HepG2 (cell line): ENCODE data around the gene ATG2B. TPM values are rescaled to one million over a fixed set of nuclear protein-coding genes. Genes with fewer than 3 reads are reported as not detected.

Experiments used
- HNRNPH1 ChIP-seq: fragments of 200-400 bp; formaldehyde crosslinking; optimal IDR thresholded peaks from 2 replicates; pipeline ENCODE3; 2017; ENCODE audit warnings: mild to moderate bottlenecking, low read depth, low read length
- HNRNPK ChIP-seq: fragments of 200-400 bp; formaldehyde crosslinking; IDR thresholded peaks from 2 replicates; pipeline ENCODE4 v1.6.1; 2018; ENCODE audit warnings: low read length, low read depth, moderate library complexity, mild to moderate bottlenecking; ENCODE audit not compliant: poor library complexity, severe bottlenecking
- POGZ ChIP-seq: sonication (generic); formaldehyde crosslinking; IDR thresholded peaks from 2 replicates; pipeline ENCODE4 v1.4.0; 2020; ENCODE audit warnings: mild to moderate bottlenecking, missing genetic modification reagents
- POLR2A ChIP-seq, 2 experiments: IDR thresholded peaks; 2 replicates each; pipeline ENCODE4 v1.6.1; 2011; ENCODE audit warnings: low read depth in 2 of 2, low read length in 2 of 2, mild to moderate bottlenecking in 1 of 2, moderate library complexity in 1 of 2; ENCODE audit not compliant: insufficient read depth in 1 of 2
- THRA ChIP-seq: sonication (generic); formaldehyde crosslinking; IDR thresholded peaks from 2 replicates; pipeline ENCODE4 v1.4.0; 2020; ENCODE audit warnings: missing genetic modification reagents, borderline replicate concordance
- XBP1 ChIP-seq: sonication (generic); formaldehyde crosslinking; IDR thresholded peaks from 2 replicates; pipeline ENCODE4 v1.5.0; 2020; ENCODE audit warnings: missing genetic modification reagents
- ZBTB25 ChIP-seq: IDR thresholded peaks from 2 replicates; pipeline ENCODE4 v1.6.1; 2018; ENCODE audit warnings: missing genetic modification reagents
- ZFP36L1 ChIP-seq: sonication (generic); formaldehyde crosslinking; IDR thresholded peaks from 2 replicates; pipeline ENCODE4 v1.8.0; 2022; ENCODE audit warnings: mild to moderate bottlenecking, missing genetic modification reagents, moderate library complexity
- ZNF143 ChIP-seq: sonication (generic); formaldehyde crosslinking; IDR thresholded peaks from 2 replicates; pipeline ENCODE4 v1.4.0; 2020; ENCODE audit warnings: missing genetic modification reagents
- ZNF337 ChIP-seq: sonication (generic); formaldehyde crosslinking; IDR thresholded peaks from 2 replicates; pipeline ENCODE4 v1.5.1; 2020; ENCODE audit warnings: missing genetic modification reagents, low read depth, mild to moderate bottlenecking, borderline replicate concordance
- ZNF354B ChIP-seq: sonication (generic); formaldehyde crosslinking; IDR thresholded peaks from 2 replicates; pipeline ENCODE4 v1.8.0; 2022; ENCODE audit warnings: mild to moderate bottlenecking, missing genetic modification reagents
- ZNF777 ChIP-seq: sonication (generic); formaldehyde crosslinking; IDR thresholded peaks from 2 replicates; pipeline ENCODE4 v1.4.0; 2020; ENCODE audit warnings: missing genetic modification reagents
- ZNF784 ChIP-seq: sonication (generic); formaldehyde crosslinking; IDR thresholded peaks from 2 replicates; pipeline ENCODE4 v1.5.1; 2020; ENCODE audit warnings: missing genetic modification reagents, mild to moderate bottlenecking, borderline replicate concordance
- ZSCAN30 ChIP-seq: sonication (generic); formaldehyde crosslinking; IDR thresholded peaks from 2 replicates; pipeline ENCODE4 v1.5.0; 2020; ENCODE audit warnings: mild to moderate bottlenecking, missing genetic modification reagents
- polyA plus RNA-seq, 8 experiments: library from polyadenylated mRNA; depleted of rRNA in 3 of 8; stranded (reverse) in 7 of 8; unstranded in 1 of 8; fragments of >200 nt; fragmentation: Illumina TruSeq in 4 of 8; extraction: Trizol in 4 of 8; gene quantifications; 2 replicates each; pipeline versions ENCODE4 v1.2.1 to v1.2.3, GENCODE V29; 2011 to 2016; ENCODE audit warnings: low read depth in 4 of 8, missing spikeins in 1 of 8, mixed read lengths in 1 of 8; ENCODE audit not compliant: insufficient read depth in 1 of 8
- total RNA-seq, 5 experiments: library from RNA; depleted of rRNA; stranded (reverse); fragments of >200 nt; fragmentation: Illumina TruSeq; extraction: Trizol; gene quantifications; 2 replicates each; pipeline ENCODE4 v1.2.3, GENCODE V29; 2016; ENCODE audit warnings: low read depth in 1 of 5
- TF ChIP-seq, protein P1 (sequence below): sonication (generic); formaldehyde crosslinking; IDR thresholded peaks from 2 replicates; pipeline ENCODE4 v1.4.0; 2020; ENCODE audit warnings: missing genetic modification reagents
- TF ChIP-seq, protein P2 (sequence below): sonication (generic); formaldehyde crosslinking; IDR thresholded peaks from 2 replicates; pipeline ENCODE4 v1.4.0; 2020; ENCODE audit warnings: mild to moderate bottlenecking, missing genetic modification reagents
- TF ChIP-seq, protein P3 (sequence below): sonication (generic); formaldehyde crosslinking; IDR thresholded peaks from 2 replicates; pipeline ENCODE4 v1.4.0; 2020; ENCODE audit warnings: missing genetic modification reagents

ATG2B gene
- total and polyA plus RNA-seq, 2 of the 13 experiments (the other 11 are each of a cell fraction or from before 2014, with no cell fraction given): 7.4 to 7.5 TPM

DNA sequence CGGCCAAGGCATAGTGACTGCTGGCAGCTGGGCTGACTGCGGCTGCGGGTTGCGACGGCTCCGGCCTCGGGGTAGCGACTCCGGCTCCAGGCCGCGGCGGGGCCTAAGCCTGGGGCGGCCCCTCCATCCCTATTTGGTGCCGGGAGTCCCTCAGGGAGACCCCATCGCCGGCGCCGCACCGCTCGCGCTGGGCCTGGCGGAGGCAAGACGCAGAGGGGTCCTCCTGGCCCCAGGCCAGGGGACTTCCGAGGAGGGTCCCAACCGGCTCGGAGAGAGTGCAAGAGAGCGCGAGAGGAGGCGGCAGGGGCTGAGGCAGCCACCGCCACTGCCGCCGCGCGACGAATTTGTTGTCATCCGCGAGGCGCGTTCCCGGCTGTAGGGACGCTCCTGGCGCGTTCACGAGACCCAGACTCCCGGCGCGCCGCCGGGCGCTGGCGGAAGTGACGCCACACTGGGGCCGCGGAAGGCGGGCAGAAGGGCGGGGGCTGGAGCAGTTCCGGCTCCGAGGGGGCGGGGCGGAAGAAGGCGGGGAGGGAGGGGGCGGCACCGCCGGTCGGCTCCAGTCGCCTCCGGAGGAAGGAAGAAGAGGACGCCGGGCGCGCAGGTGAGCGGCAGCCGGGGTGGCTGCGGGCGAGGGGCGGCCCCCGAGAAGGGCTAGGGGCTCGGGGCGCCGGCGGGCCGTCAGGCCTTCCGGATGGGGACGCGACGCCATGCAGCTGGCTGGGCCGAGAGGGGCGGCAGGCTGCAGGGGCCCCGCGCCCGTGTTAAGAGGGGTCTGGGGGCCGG is at the start of gene ATG2B, which contains the start of gene GSKIP (continued):
- TF ChIP-seq ZNF777 (CRISPR knock-in tag) (peak; percentile 70), HNRNPK (peak; percentile 26), ZNF143 (CRISPR knock-in tag) (no peak; the same call in 1 of the 2 replicates), ZSCAN30 (CRISPR knock-in tag) (no peak), POLR2A (IDR thresholded peaks at IDR 0.05; ENCODE audit: insufficient read depth in 1 of 2, low read depth in 2 of 2, low read length in 2 of 2) (peak; percentile 53 to 83), ZFP36L1 (no peak), XBP1 (no peak), ZBTB25 (peak; percentile 31; the same call in 1 of the 2 replicates), ZNF354B (CRISPR knock-in tag) (no peak), ZNF337 (no peak), ZNF784 (peak; percentile 62; the same call in 1 of the 2 replicates), POGZ (peak; percentile 58; the same call in 1 of the 2 replicates), THRA (CRISPR knock-in tag) (0 out of 2 replicates have a peak, but pooled peaks have one; percentile 0), HNRNPH1 (no peak)
- TF ChIP-seq, protein P1, sequence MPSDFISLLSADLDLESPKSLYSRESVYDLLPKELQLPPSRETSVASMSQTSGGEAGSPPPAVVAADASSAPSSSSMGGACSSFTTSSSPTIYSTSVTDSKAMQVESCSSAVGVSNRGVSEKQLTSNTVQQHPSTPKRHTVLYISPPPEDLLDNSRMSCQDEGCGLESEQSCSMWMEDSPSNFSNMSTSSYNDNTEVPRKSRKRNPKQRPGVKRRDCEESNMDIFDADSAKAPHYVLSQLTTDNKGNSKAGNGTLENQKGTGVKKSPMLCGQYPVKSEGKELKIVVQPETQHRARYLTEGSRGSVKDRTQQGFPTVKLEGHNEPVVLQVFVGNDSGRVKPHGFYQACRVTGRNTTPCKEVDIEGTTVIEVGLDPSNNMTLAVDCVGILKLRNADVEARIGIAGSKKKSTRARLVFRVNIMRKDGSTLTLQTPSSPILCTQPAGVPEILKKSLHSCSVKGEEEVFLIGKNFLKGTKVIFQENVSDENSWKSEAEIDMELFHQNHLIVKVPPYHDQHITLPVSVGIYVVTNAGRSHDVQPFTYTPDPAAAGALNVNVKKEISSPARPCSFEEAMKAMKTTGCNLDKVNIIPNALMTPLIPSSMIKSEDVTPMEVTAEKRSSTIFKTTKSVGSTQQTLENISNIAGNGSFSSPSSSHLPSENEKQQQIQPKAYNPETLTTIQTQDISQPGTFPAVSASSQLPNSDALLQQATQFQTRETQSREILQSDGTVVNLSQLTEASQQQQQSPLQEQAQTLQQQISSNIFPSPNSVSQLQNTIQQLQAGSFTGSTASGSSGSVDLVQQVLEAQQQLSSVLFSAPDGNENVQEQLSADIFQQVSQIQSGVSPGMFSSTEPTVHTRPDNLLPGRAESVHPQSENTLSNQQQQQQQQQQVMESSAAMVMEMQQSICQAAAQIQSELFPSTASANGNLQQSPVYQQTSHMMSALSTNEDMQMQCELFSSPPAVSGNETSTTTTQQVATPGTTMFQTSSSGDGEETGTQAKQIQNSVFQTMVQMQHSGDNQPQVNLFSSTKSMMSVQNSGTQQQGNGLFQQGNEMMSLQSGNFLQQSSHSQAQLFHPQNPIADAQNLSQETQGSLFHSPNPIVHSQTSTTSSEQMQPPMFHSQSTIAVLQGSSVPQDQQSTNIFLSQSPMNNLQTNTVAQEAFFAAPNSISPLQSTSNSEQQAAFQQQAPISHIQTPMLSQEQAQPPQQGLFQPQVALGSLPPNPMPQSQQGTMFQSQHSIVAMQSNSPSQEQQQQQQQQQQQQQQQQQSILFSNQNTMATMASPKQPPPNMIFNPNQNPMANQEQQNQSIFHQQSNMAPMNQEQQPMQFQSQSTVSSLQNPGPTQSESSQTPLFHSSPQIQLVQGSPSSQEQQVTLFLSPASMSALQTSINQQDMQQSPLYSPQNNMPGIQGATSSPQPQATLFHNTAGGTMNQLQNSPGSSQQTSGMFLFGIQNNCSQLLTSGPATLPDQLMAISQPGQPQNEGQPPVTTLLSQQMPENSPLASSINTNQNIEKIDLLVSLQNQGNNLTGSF (CRISPR knock-in tag): peak; percentile 69; the same call in 1 of the 2 replicates
- TF ChIP-seq, protein P2, sequence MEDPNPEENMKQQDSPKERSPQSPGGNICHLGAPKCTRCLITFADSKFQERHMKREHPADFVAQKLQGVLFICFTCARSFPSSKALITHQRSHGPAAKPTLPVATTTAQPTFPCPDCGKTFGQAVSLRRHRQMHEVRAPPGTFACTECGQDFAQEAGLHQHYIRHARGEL (CRISPR knock-in tag): 0 out of 2 replicates have a peak, but pooled peaks have one; percentile 23
- TF ChIP-seq, protein P3, sequence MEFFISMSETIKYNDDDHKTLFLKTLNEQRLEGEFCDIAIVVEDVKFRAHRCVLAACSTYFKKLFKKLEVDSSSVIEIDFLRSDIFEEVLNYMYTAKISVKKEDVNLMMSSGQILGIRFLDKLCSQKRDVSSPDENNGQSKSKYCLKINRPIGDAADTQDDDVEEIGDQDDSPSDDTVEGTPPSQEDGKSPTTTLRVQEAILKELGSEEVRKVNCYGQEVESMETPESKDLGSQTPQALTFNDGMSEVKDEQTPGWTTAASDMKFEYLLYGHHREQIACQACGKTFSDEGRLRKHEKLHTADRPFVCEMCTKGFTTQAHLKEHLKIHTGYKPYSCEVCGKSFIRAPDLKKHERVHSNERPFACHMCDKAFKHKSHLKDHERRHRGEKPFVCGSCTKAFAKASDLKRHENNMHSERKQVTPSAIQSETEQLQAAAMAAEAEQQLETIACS (CRISPR knock-in tag): peak; percentile 96
